Measurements from ENCODE around the gene OR2F2.

OR2F2 gene

GRCh38 chr7:143892527-143893300 is 42.3 kb upstream of the OR2F2 start:
- TF ChIP-seq CTCF (IDR thresholded peaks at IDR 0.05; ENCODE audit: low read depth, low read length): peak; percentile 38
- peak in 1 of 2 donors; percentile 61 for DNase-seq (ENCODE audit: low read depth in 2 of 2)
- no peak overlapping the region for H3K4me3 ChIP-seq (replicated peaks in 1 of 2; ENCODE audit: low read depth in 2 of 2, low read length in 2 of 2)

- no peak for TF ChIP-seq CTCF (IDR thresholded peaks at IDR 0.05; ENCODE audit: low read depth, low read length)
- DNase-seq (ENCODE audit: low read depth in 2 of 2): no peak
- no peak overlapping the region for H3K4me3 ChIP-seq (replicated peaks in 1 of 2; ENCODE audit: low read depth in 2 of 2, low read length in 2 of 2)
Observed at GRCh38 chr7:143896667-143897066, 38.4 kb upstream of the OR2F2 start.

GRCh38 chr7:143898810-143899209 is 36.2 kb upstream of the OR2F2 start:
- TF ChIP-seq CTCF (IDR thresholded peaks at IDR 0.05; ENCODE audit: low read depth, low read length): no peak
- DNase-seq (ENCODE audit: low read depth in 2 of 2): no peak

GRCh38 chr7:143900230-143900766 is 34.7 kb upstream of the OR2F2 start:
- peak in 1 of 2 donors; percentile 46 for DNase-seq (ENCODE audit: low read depth in 2 of 2)
- H3K4me3 ChIP-seq (replicated peaks in 1 of 2; ENCODE audit: low read depth in 2 of 2, low read length in 2 of 2): peak overlapping the region; percentile 11 to 88
- TF ChIP-seq CTCF (IDR thresholded peaks at IDR 0.05; ENCODE audit: low read depth, low read length): no peak

More at GRCh38 chr7:143898810-143899209, 36.2 kb upstream of the OR2F2 start:
- no peak overlapping the region for H3K4me3 ChIP-seq (replicated peaks in 1 of 2; ENCODE audit: low read depth in 2 of 2, low read length in 2 of 2)

- TF ChIP-seq CTCF (IDR thresholded peaks at IDR 0.05; ENCODE audit: low read depth, low read length): no peak
- peak overlapping the region; percentile 76 to 88 for H3K4me3 ChIP-seq (replicated peaks in 1 of 2; ENCODE audit: low read depth in 2 of 2, low read length in 2 of 2)
- peak; percentile 65 to 70 for DNase-seq (ENCODE audit: low read depth in 2 of 2)
Observed at GRCh38 chr7:143901332-143901667, 33.7 kb upstream of the OR2F2 start.

GRCh38 chr7:143901668-143902331 is 33.2 kb upstream of the OR2F2 start, which contains the start of gene TCAF1:
Gene TCAF1 (minus strand): TSS chr7:143902176. CDS start chr7:143876608, 25,568 bp downstream.
- peak; percentile 96 to 98 for DNase-seq (ENCODE audit: low read depth in 2 of 2)
- peak within 1 kb of the TSS; percentile 76 to 88 for H3K4me3 ChIP-seq (replicated peaks in 1 of 2; ENCODE audit: low read depth in 2 of 2, low read length in 2 of 2)
- TF ChIP-seq CTCF (IDR thresholded peaks at IDR 0.05; ENCODE audit: low read depth, low read length): peak; percentile 41

Measured in cardiac fibroblast (primary cell).